GM18870 (cell line): ENCODE results near the gene NDUFC2.
"Not testable (repeated sequence)": the region's sequence is repeated elsewhere in the genome, so short reads cannot be mapped to it uniquely, and the experiment has no call there.

Experiments used
- ATAC-seq: cut with Tn5 transposase; IDR thresholded peaks from one replicate; pipeline ENCODE4 v1.9.1; 2021; ENCODE audit warnings: moderate library complexity; ENCODE audit not compliant: unreplicated experiment

Gene NDUFC2

GRCh38 chr11:78056093-78056492 lies 23.6 kb downstream of the NDUFC2 start:
- no peak for ATAC-seq

DNA sequence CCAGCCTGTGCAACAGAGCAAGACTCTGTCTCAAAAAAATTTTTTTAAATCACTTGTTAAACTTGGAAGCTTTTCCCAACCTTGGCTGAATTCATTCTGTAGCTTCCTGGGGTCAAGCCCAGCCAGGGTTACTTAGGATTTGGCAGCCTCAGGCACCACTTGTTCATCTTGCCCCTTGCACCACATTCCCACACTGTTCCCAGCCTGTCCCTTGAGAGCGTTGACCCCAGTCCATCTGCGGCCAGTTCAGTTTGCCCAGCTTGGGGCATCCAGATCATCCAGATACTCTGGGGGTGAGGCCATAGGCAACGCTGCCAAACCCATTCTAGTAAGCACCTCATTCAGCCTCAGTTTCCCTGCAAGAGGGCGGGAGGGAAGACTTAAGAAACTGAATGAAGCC lies 24.7 kb downstream of the NDUFC2 start:
- no peak for ATAC-seq

GRCh38 chr11:78050964-78051831 lies 28.5 kb downstream of the NDUFC2 start:
- no peak for ATAC-seq

GRCh38 chr11:78049348-78049747 lies 30.3 kb downstream of the NDUFC2 start:
- no peak for ATAC-seq

- ATAC-seq: no peak
These were observed 31.1 kb downstream of the NDUFC2 start for GRCh38 chr11:78048561-78048960.

- ATAC-seq: no peak
These were observed 33.2 kb downstream of the NDUFC2 start for GRCh38 chr11:78046486-78046854.

DNA sequence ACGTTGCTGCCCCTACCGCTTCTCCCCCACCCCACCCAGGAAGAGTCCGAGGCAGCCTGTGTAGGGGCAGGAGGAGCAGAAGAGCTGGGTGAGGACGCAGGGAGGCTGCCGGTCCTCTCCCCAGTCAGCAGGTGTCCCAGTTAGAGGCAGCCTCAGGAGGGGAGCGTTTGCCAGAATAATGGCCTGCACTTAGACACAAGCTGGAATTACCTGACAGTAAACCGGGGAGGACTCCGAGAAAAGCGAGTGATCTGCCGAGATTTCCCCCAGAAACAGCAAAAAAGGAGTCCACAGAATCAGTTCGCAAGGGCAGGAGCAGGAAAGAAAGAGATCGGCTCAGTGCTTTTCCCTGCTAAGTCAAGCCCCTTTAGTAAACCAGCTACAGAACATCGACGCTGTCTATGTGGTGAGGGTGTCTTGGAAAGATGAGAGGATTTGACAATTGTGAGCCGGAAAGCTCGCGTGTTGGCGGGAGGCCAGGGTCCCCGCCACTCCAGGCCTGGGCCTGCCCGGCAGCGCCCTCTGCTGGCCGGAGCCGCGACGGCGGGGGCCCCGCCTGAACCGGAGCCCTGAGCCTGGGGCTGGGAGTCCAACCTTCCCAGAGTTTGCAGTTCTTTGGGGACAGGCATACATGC lies 33.7 kb downstream of the NDUFC2 start:
- ATAC-seq: no peak

GRCh38 chr11:78044706-78045105 lies 35.0 kb downstream of the NDUFC2 start:
- no peak for ATAC-seq

DNA sequence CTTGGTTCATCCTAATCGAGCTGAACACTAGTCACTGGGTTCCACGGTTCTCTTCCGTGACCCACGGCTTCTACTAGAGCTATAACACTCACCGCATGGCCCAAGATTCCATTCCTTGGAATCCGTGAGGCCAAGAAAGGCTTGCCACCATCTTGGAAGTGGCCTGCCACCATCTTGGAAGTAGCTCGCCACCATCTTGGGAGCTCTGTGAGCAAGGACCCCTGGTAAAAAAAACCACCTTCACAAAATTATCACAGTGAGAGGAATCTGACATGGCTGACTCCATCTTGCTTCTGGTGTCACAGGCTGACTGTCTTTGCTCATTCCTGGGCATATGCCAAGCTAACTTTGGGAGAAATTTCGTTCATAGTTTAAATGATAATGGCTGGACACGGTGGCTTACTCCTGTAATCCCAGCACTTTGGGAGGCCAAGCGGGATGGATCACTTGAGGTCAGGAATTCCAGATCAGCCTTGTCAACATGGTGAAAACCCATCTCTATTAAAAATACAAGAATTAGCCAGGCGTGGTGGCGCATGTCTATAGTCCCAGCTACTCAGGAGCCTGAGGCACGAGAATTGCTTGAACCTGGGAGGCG lies 37.7 kb downstream of the NDUFC2 start:
- no peak for ATAC-seq

DNA sequence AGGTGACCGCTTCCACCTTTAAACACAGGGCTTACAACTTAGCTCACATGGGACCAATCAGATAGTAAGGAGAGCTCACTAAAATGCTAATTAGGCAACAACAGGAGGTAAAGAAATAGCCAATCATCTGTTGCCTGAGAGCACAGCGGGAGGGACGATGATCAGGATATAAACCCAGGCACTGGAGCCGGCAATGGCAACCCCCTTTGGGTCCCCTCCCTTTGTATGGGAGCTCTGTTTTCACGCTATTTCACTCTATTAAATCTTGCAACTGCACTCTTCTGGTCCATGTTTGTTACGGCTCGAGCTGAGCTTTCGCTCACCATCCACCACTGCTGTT lies 38.3 kb downstream of the NDUFC2 start:
- ATAC-seq: not testable (repeated sequence)

DNA sequence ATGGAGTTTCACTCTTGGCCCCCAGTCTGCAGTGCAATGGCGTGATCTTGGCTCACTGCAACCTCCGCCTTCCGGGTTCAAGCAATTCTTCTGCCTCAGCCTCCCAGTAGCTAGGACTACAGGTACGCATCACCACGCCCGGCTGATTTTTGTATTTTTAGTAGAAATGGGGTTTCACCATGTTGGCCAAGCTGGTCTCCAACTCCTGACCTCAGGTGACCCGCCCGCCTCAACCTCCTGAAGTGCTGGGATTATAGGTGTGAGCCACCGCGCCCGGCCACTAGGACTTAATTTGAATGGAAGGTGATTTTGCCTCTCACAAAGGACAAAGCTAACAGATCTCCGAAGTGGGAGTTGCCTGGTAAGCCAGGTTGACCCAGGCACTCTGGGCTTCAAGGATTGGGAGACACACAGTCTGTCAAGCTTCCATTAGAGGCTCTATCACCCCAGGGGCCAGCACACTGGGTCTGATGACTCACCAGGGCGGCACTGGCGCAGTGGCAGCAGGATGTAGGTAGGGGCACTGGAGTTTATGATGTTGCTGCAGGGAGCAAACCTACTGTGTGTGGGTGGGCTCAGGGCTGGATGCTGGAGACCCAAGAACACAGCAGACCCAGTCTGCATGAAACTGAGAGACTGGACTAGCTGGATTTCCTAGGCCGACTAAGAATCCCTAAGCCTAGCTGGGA lies 38.8 kb downstream of the NDUFC2 start:
- ATAC-seq: no peak

GRCh38 chr11:78039919-78040671 lies 39.6 kb downstream of the NDUFC2 start:
- ATAC-seq: no peak

GRCh38 chr11:78039391-78039918 lies 40.2 kb downstream of the NDUFC2 start:
- no peak for ATAC-seq

- ATAC-seq: no peak
These were observed 40.9 kb downstream of the NDUFC2 start for GRCh38 chr11:78038697-78039313.

DNA sequence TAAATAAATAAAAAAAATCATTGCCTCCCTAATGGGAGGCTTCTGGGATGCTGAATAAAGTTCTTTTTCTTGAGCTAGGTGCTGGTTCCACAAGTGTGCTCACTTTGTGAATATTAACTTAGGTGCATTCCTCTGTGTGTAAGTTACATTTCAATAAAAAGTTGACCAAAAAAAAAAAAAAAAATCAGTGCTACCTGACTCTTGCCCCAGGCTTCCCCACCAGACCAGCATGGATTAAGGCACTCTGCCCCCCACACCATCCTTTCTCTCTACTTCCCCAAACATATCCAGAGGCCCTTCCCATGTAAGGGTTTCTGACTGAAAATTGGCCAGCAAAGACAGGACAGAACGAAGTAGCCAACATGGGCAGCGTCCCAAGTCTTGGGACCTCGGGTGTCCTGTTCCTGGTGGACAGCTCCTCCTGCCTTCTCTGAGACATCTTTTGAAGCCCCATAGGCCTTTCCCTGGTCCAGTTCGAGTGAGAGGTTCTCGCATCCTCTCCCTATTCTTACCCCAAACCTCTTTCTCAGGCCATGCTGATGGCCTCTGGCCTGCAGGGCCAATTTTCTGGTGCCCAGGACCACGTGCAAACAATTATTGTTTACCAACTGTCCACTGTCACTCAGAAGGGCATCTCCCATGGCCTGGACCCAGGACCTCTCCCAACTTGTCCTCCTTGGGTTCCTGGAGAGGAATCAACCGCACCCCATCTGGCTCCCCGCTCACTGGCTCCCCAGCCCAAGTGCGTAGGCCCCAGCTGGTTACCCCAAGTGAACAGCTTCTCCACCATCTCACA lies 41.6 kb downstream of the NDUFC2 start:
- no peak for ATAC-seq

DNA sequence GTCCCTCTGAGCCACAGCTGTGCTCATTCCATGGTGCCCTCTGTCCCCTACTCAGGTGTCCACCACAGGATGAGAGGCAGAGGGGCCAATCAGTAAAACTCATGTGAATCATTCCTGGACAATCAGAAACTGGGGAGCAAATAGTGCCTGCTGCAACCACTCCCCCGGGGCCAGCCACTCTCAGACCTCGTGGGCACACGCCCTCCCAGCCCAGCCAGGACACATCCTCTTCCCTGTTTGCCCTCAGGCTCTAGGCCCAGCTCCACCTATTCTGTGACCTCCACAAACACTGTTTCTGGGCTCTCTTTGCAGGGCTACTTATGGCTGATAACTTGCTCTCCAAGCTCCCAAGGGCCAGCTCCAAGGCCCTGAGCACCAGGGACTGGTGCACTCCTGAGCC lies 42.6 kb downstream of the NDUFC2 start:
- no peak for ATAC-seq

DNA sequence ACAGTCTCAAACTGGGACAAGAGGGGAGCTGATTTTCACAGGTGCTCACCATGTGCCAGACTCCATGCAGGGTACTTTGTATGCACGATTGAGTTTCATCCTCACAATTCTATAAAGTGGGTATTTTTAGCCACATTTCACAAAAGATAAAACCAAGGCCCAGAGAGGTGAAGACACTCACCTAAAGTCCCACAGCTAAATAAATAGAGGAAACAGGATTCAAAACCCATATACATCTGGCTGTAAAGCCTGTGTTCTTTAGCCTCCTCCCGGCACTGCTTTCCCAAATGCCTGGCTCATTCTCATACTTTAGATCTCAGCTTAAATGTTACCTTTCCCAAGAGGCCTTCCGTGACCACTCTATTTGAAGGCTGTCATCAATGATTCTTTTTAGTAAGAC lies 43.3 kb downstream of the NDUFC2 start:
- no peak for ATAC-seq

GRCh38 chr11:78034623-78035022 lies 45.0 kb downstream of the NDUFC2 start:
- no peak for ATAC-seq

DNA sequence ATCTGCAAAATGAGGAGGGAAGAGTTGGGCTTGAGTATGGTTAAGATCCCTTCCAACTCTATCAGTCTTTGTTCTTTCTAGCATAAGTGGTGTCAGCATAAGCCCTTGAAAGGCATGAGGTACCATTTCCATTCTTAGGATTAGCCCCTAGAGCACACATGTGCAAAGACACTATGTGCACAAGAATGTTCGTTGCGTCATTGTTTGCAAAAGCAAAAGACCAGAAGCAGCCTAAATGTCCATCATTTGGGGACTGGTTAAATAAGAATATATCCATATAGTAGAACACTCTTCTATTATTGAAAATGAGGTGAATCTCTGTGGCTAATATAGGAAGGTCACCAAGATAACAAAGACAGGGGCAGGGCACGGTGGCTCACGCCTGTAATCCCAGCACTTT lies 46.6 kb downstream of the NDUFC2 start:
- ATAC-seq: no peak
